EL (cell line): ENCODE data around the gene SERP2.

Experiments
- DNase-seq: peaks from one replicate; pipeline ENCODE4 v3.0.0-alpha.2; 2016

The SERP2 gene

DNA sequence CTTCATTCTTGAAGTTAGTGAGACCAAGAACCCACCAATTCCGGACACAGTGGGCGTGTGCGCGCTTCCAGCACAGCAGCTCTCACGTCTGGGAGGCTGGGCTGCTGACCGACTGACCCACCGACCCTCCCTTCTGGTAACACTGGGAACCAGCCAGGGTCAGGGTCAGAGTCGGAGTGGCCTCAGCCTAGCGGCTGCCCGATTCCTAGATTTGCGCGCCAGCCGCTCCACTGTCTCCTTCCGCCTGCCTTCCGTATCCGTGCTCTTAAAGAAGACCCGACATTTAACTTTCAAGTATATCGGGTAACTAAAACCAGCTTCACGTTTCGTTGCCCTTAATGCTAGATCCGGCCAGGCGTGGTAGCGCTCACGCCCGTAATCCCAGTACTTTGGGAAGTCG lies 41.1 kb downstream of the SERP2 start:
- no peak for DNase-seq

DNA sequence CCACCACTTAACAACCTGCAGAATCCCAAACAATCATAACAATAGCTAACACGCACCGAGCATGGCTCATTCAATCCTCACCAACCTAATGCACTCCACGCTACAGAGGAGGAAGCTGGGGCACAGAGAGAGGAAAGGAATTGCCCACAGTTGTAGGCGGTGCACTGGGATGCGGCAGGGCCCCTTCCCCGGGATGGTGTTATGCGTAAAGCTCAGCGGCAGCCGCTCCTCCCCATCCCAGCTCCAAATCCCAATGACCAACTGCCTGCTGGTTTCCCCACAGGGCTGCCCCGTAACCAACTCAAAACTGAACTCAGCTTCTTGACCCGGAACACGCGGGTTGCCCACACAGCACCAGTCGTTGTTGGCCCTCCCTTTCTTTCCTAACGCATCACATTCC lies 42.2 kb downstream of the SERP2 start:
- DNase-seq, result no peak

DNA sequence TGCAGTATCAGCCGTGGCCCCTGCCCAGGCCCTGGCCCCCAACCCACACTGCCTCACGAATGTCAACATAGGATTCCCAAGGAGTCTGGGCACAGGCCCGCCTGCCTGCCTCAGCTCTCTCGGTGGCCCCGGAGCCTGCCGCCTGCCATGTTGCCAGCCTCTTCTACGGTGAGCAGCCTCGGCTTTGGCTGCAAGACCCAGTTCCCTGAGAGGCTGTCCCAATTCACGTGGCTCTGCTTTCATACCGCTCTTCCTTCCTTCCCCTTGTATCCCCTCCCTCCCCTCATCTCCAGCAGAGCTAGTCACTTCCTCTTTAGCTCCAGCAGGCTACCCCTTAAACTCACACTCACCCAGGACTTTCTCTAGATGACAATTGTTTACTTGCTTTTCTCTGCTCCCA lies 42.7 kb downstream of the SERP2 start:
- no peak for DNase-seq

DNA sequence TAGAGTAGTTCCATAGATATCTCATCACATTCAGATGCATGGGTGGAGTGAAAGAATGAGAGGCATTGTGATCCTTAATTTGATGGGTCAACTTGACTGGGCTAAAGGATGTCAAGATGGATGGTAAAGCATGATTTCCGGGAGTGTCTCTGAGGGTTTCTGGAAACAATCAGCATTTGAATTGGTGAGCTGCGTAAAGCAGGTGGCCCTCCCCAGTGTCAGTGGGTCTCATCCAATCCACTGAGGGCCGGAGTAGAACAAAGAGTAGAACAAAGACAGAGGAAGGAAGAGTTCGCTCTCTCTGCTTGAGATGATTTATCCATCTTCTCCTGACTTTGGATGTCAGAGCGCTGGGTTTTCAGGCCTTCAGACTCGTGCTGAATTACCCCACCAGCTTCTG lies 43.1 kb downstream of the SERP2 start:
- DNase-seq, result no peak

DNA sequence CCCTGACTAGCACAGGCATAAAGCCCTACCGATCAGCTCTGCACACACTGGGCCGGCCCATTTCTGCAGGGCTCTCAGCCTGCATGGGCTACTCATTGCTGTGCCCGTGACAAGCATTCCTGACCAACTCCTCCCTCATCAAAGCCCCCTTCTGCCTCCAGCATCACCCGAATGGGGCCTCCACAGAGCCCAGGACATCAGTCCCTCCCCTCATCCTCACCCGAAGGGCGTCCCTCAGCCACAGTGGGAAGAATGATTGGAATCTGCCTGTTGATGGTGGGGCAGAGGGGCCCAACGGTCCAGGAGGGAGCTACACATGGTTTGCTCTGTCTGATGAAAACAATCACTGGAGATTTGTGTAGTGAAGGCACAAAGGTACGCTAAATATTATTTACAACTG lies 43.8 kb downstream of the SERP2 start:
- DNase-seq, result no peak

DNA sequence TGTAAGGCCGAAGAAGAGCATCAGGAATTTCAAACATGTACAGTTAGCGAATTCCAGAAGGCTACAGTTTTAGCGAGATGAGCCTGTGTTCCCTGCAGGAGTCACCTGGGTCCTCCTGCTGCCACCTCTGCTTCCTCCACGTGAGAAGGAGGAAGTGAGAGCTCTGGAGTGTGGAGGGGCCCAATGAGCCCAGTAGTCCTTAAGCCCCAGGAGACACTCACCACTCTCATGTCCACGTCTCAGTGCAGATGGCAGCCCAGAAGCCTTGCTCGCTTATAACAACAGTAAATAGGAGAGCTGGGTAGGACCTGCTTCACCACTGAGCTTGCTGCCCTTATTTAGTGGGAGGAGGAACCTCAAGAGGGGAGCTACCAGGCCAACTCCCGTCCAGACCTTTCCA lies 44.3 kb downstream of the SERP2 start:
- no peak for DNase-seq

DNA sequence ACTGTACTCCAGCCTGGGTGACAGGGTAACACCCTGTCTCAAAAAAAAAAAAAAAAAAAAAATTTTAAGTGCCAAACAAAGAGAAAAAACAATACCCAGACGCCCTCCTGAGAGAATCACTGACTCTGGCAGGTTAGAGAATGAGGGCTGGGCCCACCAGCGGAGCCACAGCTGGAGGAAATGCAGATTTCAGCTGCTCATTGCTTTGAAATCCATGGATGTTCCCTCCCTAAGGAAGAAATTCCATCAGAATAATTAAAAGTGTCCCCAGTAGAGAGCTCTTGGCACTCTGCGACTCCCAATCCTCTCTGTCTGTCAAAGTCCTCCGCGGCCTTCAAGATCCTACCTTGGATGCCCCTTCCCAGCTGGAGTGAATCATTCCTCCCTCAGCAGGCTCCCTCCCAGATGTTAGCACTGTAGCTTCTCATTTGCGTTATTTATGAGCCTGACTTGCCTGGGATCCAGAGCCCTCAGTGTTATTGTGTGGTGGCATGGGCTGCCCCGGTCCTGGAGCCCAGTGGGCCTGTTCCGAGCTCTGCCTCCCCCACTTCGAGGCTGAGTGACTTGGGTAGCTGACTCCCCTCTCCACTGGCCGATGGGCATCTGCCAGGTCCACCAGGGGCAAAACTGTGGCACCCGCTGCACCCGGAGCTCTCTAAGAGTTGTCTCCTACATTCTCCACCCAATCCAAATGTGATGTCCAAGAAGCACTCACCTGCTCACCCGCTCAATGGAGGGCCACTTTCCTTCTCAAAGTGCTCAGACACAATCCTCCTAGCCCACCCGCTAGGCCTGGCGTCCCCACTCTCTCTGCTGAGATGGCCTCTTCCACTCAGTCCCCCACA lies 47.0 kb downstream of the SERP2 start:
- no peak for DNase-seq

DNA sequence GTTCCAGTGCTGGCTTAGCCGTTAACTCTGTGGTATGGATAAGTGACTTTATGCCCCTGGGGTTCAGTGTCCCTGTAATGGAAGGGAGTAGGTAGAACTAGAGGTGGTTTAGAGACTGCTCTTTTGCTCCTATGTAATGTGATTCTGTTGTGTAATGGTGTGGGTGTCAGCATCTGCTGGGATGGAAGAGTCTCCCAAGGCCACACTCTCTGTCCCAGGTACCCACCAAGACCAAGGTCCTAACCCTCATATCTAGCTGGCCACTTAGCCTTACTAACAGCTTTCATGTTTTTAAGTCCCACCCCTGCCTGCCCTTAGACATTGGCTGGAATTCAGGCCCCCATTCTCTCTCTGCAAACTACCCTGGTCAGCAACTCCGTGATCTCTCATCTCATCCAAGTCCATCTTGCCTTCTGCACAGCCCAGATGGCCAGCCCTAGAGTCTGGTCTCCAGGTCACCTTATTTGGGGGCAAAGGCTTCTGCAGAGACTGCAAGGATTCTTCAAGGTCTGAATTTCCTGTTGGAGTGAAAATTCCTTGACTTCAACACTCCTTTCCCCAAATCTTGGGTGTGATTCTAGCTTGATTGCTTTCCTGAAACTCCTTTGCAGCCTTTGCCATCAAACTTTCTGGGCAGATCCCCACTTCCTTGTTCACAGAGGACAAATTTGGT lies 48.4 kb downstream of the SERP2 start:
- no peak for DNase-seq

DNA sequence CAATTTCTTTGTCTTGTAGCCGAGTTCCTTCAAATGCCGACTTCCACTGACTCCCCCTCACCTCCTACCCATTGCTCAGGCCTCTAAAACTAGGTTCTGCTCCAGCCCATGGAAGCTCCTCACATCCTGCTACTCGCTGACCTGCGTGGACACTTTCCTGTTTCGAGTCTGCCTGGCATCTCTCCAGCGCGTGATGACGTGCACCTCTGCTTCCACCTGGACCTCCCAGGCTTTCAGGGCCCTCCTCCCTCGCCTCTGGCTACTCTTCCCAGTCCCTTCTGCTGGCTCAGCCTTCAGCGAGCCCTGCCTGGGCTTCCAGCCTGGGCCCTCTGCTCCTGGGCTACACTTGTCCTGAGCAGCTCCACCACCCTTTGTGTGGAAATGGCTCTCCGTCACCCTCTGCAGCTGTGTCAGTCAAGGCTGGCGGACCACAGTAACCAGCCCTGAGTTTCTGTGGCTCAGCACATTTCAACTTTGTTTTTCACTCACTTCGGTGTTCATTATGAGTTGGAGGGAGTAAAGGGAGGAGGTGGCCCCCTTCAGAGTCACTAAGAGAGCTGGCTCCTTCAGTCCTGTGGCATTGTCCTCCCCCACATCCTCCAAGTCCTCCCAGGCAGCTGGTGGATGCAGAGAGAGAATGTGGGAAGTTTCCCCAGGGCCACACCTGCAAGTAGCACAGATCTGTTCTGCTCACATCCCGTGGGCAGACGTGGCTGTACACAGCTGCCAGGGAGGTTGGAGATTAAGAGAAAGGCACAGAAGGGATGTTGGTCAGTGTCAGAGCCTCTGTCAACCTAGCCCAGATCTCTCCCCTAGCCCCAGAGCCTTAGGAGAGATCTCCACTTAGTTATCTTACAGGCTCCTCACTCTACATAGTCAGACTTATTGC lies 49.4 kb downstream of the SERP2 start:
- DNase-seq, result no peak

DNA sequence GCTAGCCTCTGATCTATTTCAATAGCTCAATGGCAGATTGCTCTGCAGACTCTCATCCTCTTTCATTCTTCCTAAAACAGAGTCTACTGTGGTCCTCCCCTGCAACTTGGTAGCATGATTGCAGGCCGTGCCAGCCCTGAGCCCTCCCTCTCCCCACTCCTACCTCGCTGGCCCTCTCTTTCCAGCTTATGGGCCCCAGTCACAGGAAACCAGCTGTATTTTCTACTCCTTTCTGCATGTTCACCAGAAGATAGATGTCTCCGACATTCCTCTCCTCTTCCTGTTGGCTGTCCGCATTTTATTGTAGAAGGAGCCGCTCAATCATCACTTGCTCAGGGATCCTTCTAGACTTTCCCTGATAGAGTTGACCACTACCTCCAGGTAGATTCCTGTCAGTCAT lies 50.2 kb downstream of the SERP2 start:
- DNase-seq, result no peak

DNA sequence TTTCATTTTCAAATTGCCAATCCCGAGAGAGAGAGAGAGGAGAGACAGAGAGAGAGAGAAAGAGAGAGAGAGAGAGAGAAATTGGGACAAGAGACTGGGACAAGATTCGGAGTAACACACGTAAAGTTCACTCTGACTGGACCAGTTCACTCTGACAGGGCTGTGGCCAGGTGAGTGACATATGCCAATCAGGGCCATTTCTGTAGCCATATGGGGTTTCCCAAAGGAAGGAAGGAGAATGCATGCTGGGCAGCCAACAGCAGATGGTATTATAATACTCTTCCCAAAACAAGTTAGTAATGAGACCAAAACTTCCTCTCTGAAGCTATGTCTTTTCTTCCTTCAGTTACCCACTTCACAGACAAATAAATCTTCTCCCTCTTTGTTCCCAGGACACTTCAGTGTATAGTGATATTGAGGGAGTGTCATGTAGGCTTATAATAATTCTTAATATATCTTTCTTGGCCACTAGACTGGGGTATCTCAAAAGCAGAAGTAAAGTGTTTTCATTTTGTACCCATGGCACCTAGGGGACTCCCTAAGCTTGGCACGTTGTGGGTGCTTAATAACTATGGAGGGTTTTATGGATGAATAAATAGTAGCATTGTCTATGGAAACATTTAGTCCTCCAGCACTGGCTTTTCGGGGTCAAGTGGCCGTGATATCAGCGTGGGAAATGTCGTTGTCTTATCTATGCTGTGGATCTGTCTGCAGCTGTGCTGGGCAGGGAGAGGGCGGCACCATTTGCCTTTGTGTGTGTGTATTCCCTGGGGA lies 51.6 kb downstream of the SERP2 start:
- no peak for DNase-seq

DNA sequence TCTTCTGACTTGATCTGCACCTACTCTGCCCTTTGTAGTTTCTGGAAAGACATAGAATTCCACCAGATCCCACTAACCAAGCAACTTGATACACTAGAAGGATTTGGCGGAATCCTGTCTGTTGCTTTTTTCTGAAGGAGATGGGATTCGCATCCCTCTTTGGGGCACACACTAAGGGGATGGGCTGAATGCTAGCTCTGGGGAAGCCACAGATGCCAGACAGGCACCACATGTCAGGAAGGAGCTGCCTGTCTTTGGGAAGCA lies 52.1 kb downstream of the SERP2 start:
- no peak for DNase-seq

DNA sequence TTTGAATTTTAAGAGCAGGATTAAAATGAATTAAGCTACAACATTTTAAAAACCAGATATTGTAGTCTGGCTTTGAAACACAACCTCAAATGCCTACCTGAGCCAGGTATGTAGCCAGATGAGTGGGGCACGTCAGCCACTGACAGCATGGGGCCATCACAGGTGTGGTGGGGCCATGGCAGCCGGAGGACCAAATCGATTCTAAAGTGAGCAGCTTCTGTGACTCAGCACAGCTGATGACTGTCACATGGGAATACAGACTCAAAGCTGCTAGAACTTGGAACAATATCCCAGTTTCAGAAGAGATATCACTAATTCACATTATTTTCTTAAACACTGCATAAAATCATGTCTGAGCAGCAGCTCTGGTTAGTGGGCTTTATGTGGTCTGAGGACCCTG lies 52.8 kb downstream of the SERP2 start:
- DNase-seq, result no peak

DNA sequence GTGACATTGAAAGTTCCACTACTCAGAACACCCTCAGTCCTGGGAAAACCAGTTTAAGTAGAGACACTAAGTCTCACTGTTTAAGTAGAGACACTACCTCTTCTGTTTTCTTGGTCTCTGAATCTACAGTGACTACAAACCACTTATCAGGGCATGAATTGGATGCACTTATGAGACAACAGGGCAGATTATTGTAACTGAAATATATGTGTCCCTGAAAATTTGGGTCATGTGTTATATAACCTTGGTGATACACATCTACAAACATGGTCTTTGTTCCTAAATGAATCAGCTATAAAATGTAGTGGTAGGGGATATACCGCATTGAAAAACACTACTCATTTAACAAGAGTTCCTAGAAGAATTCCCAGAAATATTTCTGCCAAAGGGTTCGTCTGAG lies 55.7 kb downstream of the SERP2 start:
- DNase-seq, result no peak

DNA sequence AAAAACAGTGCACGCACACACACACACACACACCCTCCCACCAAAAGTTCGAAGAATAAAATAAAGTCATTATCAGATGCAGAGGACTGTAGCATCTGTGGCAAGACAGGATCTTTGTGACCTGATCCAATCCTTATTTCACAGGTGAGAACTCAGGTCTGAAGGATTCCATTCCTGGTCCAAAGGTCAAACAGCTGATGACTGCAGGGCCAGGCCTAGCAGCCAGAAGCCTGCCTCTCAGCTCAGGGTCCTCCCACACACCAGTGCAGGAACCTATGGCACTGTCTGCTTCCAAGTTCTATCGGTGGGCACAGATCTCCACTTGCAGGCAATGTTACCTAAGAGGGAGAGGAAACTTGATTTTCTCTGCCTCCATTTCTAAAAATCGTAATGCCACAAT lies 57.5 kb downstream of the SERP2 start:
- DNase-seq, result no peak

DNA sequence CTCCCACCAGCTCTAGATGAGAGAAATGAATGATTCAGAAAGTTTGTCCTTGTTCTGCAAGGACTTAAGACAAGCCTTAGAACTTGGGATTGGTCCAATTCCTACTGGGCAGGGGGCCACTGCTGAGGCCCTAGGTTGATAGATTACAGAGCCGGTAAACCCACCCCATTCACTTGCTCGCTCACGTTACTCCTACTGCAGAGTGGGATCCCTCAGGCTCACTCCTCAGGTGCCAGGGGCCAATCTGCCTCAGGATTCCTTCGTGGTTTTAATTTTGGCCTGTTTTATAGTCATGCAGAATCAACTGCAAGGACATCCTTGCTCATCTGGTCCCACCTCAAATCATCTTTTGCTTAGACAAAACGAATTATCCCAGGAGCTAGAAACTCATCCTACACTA lies 59.0 kb downstream of the SERP2 start:
- no peak for DNase-seq

DNA sequence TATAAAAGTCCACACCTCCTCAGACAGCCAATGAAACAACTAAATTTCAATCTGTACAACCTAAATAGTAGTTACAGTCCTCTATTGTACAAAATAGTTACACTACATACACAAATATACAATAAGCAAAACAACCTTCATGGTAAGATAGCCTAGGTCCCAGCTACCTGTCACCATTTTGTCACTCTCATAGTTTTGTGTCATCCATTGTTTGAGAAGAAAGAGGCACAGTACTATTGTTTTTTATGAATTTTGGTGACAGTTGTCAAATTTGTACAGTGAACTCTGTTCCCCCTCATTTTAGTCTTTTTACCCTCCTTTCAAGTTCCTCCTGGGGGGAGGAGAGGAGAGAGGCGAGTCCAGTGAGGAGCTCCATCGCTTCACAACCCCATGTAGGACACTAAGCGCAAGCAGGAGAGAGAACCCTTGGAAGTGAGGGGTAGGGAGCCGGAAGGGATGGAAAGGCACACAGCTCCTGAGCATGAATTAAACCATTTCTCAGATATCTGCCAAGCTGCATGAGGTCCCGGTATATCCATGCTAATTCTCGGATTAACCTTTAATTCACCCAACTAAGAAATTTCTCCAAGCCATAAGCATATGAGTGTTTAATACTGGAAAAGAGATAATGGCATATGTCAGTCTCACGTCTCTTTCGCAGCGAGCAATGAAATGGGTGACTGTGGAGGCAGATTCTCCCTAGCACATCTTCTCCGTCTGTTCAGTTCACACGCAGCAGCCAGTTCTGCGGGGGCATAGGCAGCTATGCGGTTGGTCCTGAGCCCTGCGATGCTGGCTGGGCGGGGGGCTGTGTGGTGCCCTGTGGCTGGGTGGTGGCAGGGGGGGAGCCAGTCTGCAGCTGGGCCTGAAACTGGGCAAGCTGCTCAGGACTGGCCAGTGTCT lies 60.5 kb downstream of the SERP2 start:
- DNase-seq, result no peak

DNA sequence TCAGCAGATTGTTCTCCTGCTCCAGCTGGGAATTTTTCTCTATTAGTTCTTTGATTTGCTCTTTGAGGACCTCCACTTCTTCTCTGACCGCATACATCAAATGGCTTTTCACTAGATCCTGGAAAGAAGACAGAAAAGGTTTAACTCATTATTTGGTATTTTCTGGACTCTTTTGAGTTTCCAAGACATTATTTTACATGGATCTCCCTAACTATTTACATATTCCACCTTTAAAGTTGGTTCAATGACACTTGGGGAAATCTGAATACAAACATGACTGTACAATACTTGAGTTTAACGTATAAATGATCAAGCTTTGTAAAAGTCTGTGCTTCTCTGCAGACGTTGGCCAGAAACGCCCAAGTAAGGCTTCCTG lies 61.1 kb downstream of the SERP2 start:
- DNase-seq, result no peak

DNA sequence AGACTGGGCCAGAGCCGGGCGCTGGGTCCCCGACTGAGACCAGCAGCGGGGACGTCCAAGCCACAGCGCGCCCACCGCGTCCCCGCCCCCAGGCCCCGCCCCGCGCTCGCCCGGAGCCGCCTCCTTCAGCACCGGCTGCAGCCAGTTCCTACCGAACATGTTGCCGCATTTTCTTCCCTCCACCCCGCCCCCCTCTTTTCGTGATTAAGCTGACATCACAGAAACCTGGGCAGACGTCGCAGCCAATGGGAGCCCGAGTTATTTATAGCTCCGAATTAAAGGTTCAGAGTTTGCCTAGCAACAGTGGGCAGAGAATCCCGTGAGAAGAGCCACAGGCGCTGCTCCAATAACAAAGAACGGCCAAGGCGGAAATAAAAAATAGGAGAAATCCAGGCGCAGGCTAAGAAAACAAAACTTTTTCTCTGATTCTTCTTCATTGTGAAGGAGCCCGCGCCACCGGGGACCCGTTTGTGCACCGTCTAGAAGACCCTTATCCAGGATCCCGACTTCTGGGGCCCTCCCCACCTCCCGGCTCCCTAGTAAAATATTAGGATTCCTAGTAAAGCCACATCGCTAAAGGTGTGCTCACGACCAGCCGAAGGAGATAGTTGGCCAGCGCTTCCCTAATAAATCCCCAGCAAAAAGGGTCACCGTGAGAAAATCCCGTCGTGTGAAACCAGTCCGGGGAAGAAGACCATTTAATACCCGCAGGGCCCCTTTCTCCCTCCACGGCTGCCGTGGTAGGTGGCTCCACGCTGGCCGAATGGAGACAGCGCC lies 61.7 kb downstream of the SERP2 start:
- DNase-seq, result peak; percentile 99

DNA sequence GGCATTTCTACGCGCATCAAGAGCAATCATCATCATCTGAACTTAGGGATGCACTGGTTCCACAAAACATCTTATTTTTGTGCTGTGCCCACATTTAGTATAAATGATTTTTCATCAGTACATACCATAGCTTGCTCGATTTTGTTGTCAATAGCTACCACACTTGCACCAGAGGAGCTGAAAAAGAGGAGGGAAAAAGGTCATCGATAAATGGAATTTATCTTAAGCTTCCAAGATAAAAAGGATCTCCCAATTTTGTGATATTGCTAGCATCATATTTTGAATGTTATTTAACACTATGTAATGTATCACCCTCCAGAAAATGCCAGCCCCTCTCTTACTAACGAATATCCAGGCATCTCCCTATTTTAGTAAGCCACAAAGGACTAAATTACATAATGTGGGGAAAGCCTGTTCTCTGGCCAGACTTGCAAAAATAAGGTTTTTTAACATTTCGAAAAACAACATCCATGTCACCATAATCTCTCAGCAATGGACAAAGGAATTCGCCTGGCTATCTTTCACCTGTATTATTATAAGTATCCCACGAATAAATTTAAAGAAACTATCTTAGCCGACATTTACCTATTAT lies 62.4 kb downstream of the SERP2 start:
- DNase-seq, result no peak
